Loucy (cell line): ENCODE results near the gene MATK.

ENCODE experiments used
- H2AFZ ChIP-seq: fragments of 200-600 bp; sonication (generic); 2 replicates; pipeline ENCODE4 v1.6.0; 2016; ENCODE audit warnings: antibody characterized with exemption, mild to moderate bottlenecking, low read length, moderate library complexity
- H3F3A ChIP-seq: fragments of 200-600 bp; 2 replicates; pipeline ENCODE4 v1.6.0; 2016; ENCODE audit warnings: antibody characterized with exemption, low read depth, mild to moderate bottlenecking
- H3K27me3 ChIP-seq: fragments of 200-600 bp; sonication (generic); 2 replicates; pipeline ENCODE4 v1.6.1; 2014; ENCODE audit warnings: low read length, mild to moderate bottlenecking; ENCODE audit not compliant: insufficient read depth, poor library complexity, severe bottlenecking
- H3K36me3 ChIP-seq: fragments of 200-600 bp; sonication (generic); 2 replicates; pipeline ENCODE4 v1.6.1; 2016; ENCODE audit warnings: low read length; ENCODE audit not compliant: insufficient read depth
- H3K4me1 ChIP-seq: fragments of 200-600 bp; sonication (generic); 2 replicates; pipeline ENCODE4 v1.5.1; 2014; ENCODE audit warnings: low read length, mild to moderate bottlenecking; ENCODE audit not compliant: insufficient read depth, poor library complexity, severe bottlenecking
- H3K4me2 ChIP-seq: fragments of 200-600 bp; sonication (generic); 2 replicates; pipeline ENCODE4 v1.6.0; 2014; ENCODE audit warnings: antibody characterized with exemption, low read length, low read depth, mild to moderate bottlenecking; ENCODE audit not compliant: poor library complexity, severe bottlenecking
- H3K4me3 ChIP-seq: fragments of 200-600 bp; sonication (generic); 2 replicates; pipeline ENCODE4 v1.5.1; 2014; ENCODE audit warnings: low read length, mild to moderate bottlenecking, mixed read lengths; ENCODE audit not compliant: poor library complexity, severe bottlenecking
- H3K79me2 ChIP-seq: fragments of 200-600 bp; sonication (generic); 2 replicates; pipeline ENCODE4 v1.6.1; 2014; ENCODE audit warnings: low read length; ENCODE audit not compliant: insufficient read depth
- H3K9ac ChIP-seq: fragments of 200-600 bp; sonication (generic); 2 replicates; pipeline ENCODE4 v1.6.0; 2014; ENCODE audit warnings: mild to moderate bottlenecking, low read depth, low read length, moderate library complexity; ENCODE audit not compliant: poor library complexity, severe bottlenecking
- H3K9me2 ChIP-seq: fragments of 200-600 bp; sonication (generic); replicated peaks from 2 replicates; pipeline ENCODE4 v1.6.1; 2016; ENCODE audit warnings: low read depth, low read length, mixed read lengths
- H3K9me3 ChIP-seq: fragments of 200-600 bp; sonication (generic); 2 replicates; pipeline ENCODE4 v1.6.1; 2014; ENCODE audit warnings: mild to moderate bottlenecking, antibody characterized with exemption, low read length, low read depth; ENCODE audit not compliant: insufficient read depth
- H4K20me1 ChIP-seq: fragments of 200-600 bp; sonication (generic); 2 replicates; pipeline ENCODE4 v1.6.0; 2014; ENCODE audit warnings: antibody characterized with exemption, low read length, mild to moderate bottlenecking; ENCODE audit not compliant: insufficient read depth, poor library complexity, severe bottlenecking
- EZH2phosphoT487 ChIP-seq: fragments of 200-600 bp; IDR thresholded peaks from 2 replicates; pipeline ENCODE4 v1.6.1; 2018; ENCODE audit warnings: antibody characterized with exemption, mild to moderate bottlenecking, moderate library complexity, borderline replicate concordance
- TF ChIP-seq, protein P1 (sequence below): fragments of 200-600 bp; sonication (generic); conservative IDR thresholded peaks from 2 replicates; pipeline ENCODE4 v1.5.1; 2014; ENCODE audit warnings: mild to moderate bottlenecking, antibody characterized with exemption, low read length

Gene MATK

GRCh38 chr19:3808420-3809143 is 22.4 kb upstream of the MATK start:
- H3K4me2 ChIP-seq: no peak overlapping the region
- H3K9me3 ChIP-seq: no peaks in the 10 kb centered on the region
- H3K4me3 ChIP-seq: no peak overlapping the region
- H3K27me3 ChIP-seq: no peaks in the 10 kb centered on the region
- H4K20me1 ChIP-seq: no peaks in the 10 kb centered on the region
- H3K9me2 ChIP-seq: no peaks in the 10 kb centered on the region
- no peak overlapping the region for H2AFZ ChIP-seq
- H3K4me1 ChIP-seq: peaks cover 52% of the 10 kb centered on the region
- no peaks in the 10 kb centered on the region for H3F3A ChIP-seq
- H3K36me3 ChIP-seq: no peaks in the 10 kb centered on the region
- H3K79me2 ChIP-seq: no peaks in the 10 kb centered on the region
- TF ChIP-seq, protein P1, sequence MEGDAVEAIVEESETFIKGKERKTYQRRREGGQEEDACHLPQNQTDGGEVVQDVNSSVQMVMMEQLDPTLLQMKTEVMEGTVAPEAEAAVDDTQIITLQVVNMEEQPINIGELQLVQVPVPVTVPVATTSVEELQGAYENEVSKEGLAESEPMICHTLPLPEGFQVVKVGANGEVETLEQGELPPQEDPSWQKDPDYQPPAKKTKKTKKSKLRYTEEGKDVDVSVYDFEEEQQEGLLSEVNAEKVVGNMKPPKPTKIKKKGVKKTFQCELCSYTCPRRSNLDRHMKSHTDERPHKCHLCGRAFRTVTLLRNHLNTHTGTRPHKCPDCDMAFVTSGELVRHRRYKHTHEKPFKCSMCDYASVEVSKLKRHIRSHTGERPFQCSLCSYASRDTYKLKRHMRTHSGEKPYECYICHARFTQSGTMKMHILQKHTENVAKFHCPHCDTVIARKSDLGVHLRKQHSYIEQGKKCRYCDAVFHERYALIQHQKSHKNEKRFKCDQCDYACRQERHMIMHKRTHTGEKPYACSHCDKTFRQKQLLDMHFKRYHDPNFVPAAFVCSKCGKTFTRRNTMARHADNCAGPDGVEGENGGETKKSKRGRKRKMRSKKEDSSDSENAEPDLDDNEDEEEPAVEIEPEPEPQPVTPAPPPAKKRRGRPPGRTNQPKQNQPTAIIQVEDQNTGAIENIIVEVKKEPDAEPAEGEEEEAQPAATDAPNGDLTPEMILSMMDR: no peak
- TF ChIP-seq EZH2phosphoT487: no peak
- no peak overlapping the region for H3K9ac ChIP-seq

DNA sequence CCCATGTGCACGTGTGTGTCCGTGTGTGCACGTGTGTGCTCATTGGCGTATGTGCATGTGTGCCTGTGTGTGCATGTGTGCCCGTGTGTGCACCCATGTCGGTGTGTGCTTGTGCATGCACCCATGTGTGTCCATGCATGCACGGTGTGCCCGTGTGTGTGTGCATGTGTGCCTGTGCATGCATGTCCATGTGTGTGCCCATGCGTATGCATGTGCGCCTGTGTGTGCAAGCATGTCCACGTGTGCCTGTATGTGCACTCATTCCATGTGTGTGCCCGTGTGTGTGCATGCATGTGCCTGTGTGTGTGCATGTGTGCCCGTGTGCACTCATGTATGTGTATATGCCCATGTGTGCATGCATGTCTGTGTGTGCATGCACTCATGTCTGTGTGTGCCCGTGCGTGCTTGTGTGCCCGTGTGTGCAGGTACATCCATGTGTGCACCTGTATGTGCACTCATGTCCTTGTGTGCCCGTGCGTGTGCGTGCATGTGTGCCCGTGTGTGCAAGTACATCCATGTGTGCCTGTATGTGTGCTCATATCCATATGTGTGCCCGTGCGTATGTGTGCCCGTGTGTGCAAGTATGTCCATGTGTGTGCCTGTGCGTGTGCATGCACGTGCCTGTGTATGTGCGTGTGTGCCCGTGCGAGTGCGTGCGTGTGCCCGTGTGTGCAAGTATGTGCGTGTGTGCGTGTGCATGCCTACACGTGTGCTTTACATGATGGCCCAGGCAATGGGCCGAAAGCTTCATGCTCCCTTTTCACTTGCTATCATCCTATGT is 21.6 kb upstream of the MATK start:
- Histone ChIP-seq H3K4me1 (peaks cover 44% of the 10 kb centered on the region), H3K27me3 (no peaks in the 10 kb centered on the region), H3F3A (no peaks in the 10 kb centered on the region), H3K4me2 (no peak overlapping the region), H4K20me1 (no peaks in the 10 kb centered on the region), H3K79me2 (no peaks in the 10 kb centered on the region), H3K4me3 (no peak overlapping the region), H3K9ac (no peak overlapping the region), H3K9me3 (no peaks in the 10 kb centered on the region), H3K36me3 (no peaks in the 10 kb centered on the region), H2AFZ (no peak overlapping the region), H3K9me2 (no peaks in the 10 kb centered on the region)
- no peak for TF ChIP-seq EZH2phosphoT487
- TF ChIP-seq, protein P1: no peak

GRCh38 chr19:3807131-3807480 is 20.9 kb upstream of the MATK start:
- Histone ChIP-seq H2AFZ (no peak overlapping the region), H3K9me3 (no peaks in the 10 kb centered on the region), H3K9ac (no peak overlapping the region), H3K79me2 (no peaks in the 10 kb centered on the region), H3K4me1 (peaks cover 40% of the 10 kb centered on the region), H3F3A (no peaks in the 10 kb centered on the region), H3K36me3 (no peaks in the 10 kb centered on the region), H3K27me3 (no peaks in the 10 kb centered on the region), H3K4me2 (no peak overlapping the region), H3K9me2 (no peaks in the 10 kb centered on the region), H4K20me1 (no peaks in the 10 kb centered on the region), H3K4me3 (no peak overlapping the region)
- TF ChIP-seq, protein P1: no peak
